ENCODE data around the gene BDKRB1. TPM values are rescaled to one million over a fixed set of nuclear protein-coding genes. Genes with fewer than 3 reads are reported as not detected.

The BDKRB1 gene
- total RNA-seq, 1 experiment from 2014 or later, result 0.11 TPM

GRCh38 chr14:96217376-96217913 is 38.6 kb upstream of the BDKRB1 start:
- Mint-ChIP-seq H3K9me3 (peaks cover under 1% of the 10 kb centered on the region), H3K4me3 (no peak overlapping the region), H3K4me1 (no peaks in the 10 kb centered on the region), H3K36me3 (no peaks in the 10 kb centered on the region), H3K27me3 (ENCODE audit: low read depth) (no peaks in the 10 kb centered on the region; the same call in 1 of the 2 replicates), H3K27ac (no peak overlapping the region)
- TF ChIP-seq ZBTB43 (CRISPR knock-in tag; IDR thresholded peaks at IDR 0.05) (no peak), ZSCAN18 (CRISPR knock-in tag; IDR thresholded peaks at IDR 0.05) (no peak), EMX1 (CRISPR knock-in tag; IDR thresholded peaks at IDR 0.05) (no peak), MLX (CRISPR knock-in tag; IDR thresholded peaks at IDR 0.05) (no peak), ESRRA (CRISPR knock-in tag; IDR thresholded peaks at IDR 0.05; ENCODE audit: borderline replicate concordance) (no peak), FOXJ3 (CRISPR knock-in tag; IDR thresholded peaks at IDR 0.05; ENCODE audit: borderline replicate concordance) (no peak), JAZF1 (CRISPR knock-in tag; IDR thresholded peaks at IDR 0.05) (no peak), ZNF671 (CRISPR knock-in tag; IDR thresholded peaks at IDR 0.05) (no peak), CBFB (CRISPR knock-in tag; IDR thresholded peaks at IDR 0.05; ENCODE audit: low read depth) (no peak), ARID4B (CRISPR knock-in tag; IDR thresholded peaks at IDR 0.05; ENCODE audit: borderline replicate concordance) (no peak)
- TF ChIP-seq, protein P1, sequence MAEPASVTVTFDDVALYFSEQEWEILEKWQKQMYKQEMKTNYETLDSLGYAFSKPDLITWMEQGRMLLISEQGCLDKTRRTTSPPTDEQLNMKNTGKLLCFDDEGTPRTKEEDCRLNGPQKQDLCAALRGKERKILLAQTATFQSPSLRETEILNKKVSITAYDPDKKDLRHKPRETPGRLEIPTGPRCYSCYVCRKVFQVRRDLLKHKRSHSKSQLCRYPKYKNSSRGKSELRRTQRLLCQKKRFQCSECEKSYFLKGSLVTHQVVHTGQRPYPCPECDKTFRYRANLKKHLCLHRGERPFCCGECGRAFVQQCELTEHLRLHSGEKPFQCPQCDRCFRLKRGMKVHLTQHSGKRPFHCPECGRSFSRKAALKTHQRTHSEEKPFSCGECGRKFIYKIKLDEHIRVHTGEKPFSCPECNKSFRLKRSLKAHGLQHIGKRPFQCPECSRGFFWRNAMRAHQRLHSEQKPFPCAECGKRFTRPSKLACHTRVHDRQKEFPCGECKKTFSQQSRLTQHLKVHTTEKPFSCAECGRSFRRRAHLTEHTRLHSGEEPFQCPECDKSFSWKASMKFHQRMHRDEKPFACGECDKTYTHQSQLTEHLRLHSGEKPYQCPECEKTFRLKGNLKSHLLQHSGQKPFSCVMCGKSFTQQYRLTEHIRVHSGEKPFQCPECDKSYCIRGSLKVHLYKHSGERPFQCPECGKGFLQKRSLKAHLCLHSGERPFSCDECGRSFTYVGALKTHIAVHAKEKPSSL (CRISPR knock-in tag; conservative IDR thresholded peaks at IDR 0.05), result no peak
- CTCF ChIA-PET, result interaction anchor here (0.6 kb wide), 1 partner anchor 45 kb away, joined by 4 read pairs; no protein-coding TSS in a partner anchor
- POLR2A ChIA-PET, result no interaction called here
- ATAC-seq (no peak), DNase-seq (ENCODE audit: low spot score) (no peak)

DNA sequence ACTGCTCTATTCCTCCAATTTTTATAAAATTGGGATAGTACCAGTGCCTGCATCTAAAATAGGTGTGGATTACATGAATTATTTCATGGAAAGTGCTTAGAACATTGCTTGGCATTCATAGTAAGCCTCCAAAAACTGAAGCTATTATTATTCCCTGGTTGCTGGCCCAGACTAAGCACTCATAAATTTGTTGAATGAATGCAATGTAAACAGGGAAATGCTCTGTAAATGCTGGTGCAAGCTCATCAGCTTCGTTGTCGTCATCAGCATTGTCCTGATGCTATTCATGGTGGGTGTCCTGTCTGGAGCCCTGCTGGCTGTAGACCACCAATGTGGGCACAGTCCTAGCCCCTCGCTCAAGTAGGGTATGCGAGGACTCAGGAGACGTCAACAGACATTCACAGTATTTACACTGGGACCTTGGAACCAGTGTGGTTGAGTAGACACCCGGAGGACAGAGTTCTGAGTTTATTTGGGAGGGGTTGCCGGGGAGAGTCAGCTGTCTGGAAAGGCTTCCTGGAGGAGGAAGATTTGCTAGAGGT is 34.8 kb upstream of the BDKRB1 start:
- DNase-seq (ENCODE audit: low spot score) (no peak), ATAC-seq (no peak)
- CTCF ChIA-PET, result interaction anchor here (1.4 kb wide), 1 partner anchor 121 kb away, joined by 5 read pairs; no protein-coding TSS in a partner anchor
- POLR2A ChIA-PET, result no interaction called here
- H3K9me3 Mint-ChIP-seq, result no peaks in the 10 kb centered on the region
- H3K4me3 Mint-ChIP-seq, result no peak overlapping the region
- H3K27me3 Mint-ChIP-seq (ENCODE audit: low read depth), result no peaks in the 10 kb centered on the region
- H3K4me1 Mint-ChIP-seq, result peaks cover 6% of the 10 kb centered on the region; the same call in 1 of the 2 replicates
- H3K27ac Mint-ChIP-seq, result no peak overlapping the region
- no peaks in the 10 kb centered on the region for H3K36me3 Mint-ChIP-seq
- TF ChIP-seq JAZF1 (CRISPR knock-in tag; IDR thresholded peaks at IDR 0.05) (no peak), ZNF423 (CRISPR knock-in tag; IDR thresholded peaks at IDR 0.05) (no peak), CBFB (CRISPR knock-in tag; IDR thresholded peaks at IDR 0.05; ENCODE audit: low read depth) (no peak), ZNF232 (CRISPR knock-in tag; IDR thresholded peaks at IDR 0.05) (no peak), ZNF317 (CRISPR knock-in tag; IDR thresholded peaks at IDR 0.05; ENCODE audit: borderline replicate concordance, low read depth) (no peak), FOXJ3 (CRISPR knock-in tag; IDR thresholded peaks at IDR 0.05; ENCODE audit: borderline replicate concordance) (no peak), JUN (CRISPR knock-in tag; IDR thresholded peaks at IDR 0.05) (no peak), PRRX2 (CRISPR knock-in tag; IDR thresholded peaks at IDR 0.05) (no peak)
- TF ChIP-seq, protein P2, sequence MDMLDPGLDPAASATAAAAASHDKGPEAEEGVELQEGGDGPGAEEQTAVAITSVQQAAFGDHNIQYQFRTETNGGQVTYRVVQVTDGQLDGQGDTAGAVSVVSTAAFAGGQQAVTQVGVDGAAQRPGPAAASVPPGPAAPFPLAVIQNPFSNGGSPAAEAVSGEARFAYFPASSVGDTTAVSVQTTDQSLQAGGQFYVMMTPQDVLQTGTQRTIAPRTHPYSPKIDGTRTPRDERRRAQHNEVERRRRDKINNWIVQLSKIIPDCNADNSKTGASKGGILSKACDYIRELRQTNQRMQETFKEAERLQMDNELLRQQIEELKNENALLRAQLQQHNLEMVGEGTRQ (CRISPR knock-in tag; IDR thresholded peaks at IDR 0.05), result no peak
- TF ChIP-seq, protein P3, sequence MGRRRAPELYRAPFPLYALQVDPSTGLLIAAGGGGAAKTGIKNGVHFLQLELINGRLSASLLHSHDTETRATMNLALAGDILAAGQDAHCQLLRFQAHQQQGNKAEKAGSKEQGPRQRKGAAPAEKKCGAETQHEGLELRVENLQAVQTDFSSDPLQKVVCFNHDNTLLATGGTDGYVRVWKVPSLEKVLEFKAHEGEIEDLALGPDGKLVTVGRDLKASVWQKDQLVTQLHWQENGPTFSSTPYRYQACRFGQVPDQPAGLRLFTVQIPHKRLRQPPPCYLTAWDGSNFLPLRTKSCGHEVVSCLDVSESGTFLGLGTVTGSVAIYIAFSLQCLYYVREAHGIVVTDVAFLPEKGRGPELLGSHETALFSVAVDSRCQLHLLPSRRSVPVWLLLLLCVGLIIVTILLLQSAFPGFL (CRISPR knock-in tag; IDR thresholded peaks at IDR 0.05; ENCODE audit: borderline replicate concordance), result no peak
- TF ChIP-seq, protein P4, sequence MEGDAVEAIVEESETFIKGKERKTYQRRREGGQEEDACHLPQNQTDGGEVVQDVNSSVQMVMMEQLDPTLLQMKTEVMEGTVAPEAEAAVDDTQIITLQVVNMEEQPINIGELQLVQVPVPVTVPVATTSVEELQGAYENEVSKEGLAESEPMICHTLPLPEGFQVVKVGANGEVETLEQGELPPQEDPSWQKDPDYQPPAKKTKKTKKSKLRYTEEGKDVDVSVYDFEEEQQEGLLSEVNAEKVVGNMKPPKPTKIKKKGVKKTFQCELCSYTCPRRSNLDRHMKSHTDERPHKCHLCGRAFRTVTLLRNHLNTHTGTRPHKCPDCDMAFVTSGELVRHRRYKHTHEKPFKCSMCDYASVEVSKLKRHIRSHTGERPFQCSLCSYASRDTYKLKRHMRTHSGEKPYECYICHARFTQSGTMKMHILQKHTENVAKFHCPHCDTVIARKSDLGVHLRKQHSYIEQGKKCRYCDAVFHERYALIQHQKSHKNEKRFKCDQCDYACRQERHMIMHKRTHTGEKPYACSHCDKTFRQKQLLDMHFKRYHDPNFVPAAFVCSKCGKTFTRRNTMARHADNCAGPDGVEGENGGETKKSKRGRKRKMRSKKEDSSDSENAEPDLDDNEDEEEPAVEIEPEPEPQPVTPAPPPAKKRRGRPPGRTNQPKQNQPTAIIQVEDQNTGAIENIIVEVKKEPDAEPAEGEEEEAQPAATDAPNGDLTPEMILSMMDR (IDR thresholded peaks at IDR 0.05), result no peak

All from WTC11 (cell line).